Left renal cortex interstitium (tissue), 4 donors: ENCODE measurements around the gene NCKAP5. TPM values are rescaled to one million over a fixed set of nuclear protein-coding genes. Genes with fewer than 3 reads are reported as not detected.

Experiments used
- DNase-seq, 4 donors: peaks; one replicate each; pipeline ENCODE4 v3.0.0-alpha.2; 2013; ENCODE audit warnings: low read depth in 4 of 4, low spot score in 2 of 4, missing footprints in 1 of 4
- polyA plus RNA-seq, 4 donors: library from polyadenylated mRNA; unstranded; fragments of 120-200 nt; gene quantifications; one replicate each; pipeline ENCODE4 v1.2.1, GENCODE V29; 2013; ENCODE audit not compliant: insufficient read length in 4 of 4

Gene NCKAP5
- polyA plus RNA-seq, 4 donors: 5.9 to 8.1 (median 7.0) TPM

DNA sequence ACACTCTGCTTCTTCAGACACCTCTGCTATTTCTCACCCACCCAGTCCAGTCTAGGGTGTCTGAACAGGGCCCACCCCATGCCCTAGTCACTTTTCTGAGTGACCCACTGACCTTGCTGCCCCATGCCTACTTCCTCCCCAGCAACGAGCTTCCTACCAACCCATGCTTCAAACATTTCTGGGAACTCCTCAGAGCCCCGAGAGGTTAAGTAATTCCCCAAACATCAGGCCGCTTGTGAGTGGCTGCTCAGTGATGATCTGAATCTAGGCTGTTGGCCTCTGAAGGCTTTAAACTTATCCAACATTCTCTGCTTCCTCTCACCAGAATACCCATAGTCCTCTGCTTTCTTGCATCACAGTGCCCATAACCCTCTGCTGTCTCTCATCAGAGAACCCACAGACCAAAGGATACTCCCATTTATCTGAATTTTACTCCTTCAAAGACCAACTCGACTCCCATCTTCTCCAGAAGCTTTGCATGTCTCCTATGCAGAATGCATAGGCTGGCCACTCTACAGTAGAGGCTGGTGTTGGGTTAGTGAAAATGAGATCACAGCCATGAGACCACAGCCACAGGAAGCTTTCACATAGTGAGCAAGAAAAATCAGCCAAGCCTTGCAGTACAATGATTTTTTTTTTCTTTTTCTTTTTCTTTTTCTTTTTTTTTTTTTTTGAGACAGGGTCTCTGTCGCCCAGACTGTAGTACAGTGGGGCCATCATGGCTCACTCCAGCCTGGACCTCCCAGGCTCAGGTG lies 588.7 kb downstream of the NCKAP5 start:
- no peak for DNase-seq

DNA sequence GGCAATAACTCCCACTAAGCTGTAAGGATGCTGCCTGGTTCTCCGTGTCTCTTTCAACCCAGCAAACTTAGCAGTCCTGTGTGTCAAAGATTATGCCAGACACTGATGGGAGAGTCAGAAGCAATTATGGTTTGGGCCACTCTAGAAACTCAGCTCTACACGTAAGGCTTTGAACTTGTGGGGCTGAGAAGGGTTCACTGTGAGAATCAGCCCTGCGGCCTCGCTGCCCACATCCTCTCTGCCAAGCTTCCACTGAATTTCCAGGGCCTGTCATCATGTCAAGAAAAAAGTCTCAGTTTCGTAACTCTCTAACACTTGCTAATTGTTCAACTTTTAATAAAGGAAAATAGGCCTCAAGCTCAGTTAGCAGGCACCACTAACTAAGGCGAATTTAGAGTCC lies 589.4 kb downstream of the NCKAP5 start:
- no peak for DNase-seq

DNA sequence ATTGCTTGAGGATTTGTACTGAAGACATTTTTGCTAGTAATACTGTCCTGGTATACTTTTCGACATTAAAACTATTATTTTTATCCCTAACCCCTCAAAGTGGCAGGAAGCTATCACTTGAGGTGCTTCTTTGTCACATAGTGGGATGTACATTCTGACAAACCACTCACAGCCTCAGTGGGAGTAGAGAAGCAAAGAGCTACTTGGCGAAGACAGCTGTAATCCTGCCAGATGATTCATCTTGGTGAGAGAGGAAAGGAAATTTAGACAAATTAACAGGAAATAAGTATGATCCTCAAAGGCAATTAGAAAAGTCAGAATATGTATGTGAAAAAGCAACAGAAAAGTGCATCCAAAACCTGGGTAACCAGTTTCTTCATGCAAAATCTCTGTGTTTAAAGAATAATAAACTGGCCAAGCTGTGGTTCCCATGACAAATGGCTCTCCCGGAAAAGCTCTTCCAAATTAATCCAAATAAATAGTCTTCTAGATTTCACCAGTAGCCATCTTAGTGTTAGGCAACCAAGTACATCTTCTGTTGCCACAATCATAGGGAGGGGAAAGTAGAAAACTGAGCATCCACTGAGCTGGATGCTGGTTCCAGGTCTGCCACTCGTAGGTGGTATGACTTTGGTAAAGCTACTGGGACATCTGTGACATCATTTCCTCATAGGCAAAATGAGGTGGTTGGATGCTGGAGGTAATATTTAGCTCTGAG lies 590.3 kb downstream of the NCKAP5 start:
- DNase-seq: no peak

DNA sequence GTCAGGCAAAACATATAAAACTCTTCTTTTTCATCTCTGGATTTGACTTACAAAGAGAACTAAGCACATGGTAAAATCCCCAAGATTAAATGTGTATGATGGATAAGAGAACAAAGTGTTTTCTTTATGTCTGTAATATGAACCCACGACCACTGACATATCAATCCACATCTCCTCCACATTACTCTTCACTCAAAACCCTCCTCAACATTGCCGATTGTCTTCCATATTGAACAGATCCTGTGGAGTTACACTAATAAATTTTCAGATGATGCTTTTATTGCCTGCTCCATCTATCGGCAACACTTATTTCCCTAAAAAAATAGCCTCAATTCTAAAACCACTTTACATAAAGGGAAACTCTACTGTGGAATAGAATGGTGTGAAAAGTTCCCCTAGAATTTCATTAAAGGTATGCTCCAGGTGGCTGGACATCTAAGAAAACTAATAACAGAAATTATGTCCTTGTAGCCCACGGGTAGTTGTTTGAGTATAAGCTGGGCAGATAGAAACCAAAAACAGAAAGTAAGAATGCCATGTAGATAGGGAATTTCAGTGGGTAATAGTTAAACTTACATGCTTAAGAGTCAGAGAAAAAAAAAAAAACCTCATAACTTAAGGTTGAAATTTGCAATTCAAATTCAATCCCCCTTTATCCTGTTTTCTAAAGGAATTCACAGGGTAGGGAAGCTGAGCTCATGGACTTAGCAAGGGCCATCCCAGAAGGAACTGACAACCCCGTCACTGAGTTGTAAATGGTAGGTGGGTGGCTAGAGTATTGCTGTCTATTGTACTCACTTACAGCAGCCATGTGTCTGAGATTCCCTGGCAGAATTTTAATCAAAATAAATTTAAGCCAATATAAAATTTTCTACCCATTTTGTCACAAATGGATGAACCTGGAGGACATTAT lies 592.8 kb downstream of the NCKAP5 start:
- DNase-seq: no peak

DNA sequence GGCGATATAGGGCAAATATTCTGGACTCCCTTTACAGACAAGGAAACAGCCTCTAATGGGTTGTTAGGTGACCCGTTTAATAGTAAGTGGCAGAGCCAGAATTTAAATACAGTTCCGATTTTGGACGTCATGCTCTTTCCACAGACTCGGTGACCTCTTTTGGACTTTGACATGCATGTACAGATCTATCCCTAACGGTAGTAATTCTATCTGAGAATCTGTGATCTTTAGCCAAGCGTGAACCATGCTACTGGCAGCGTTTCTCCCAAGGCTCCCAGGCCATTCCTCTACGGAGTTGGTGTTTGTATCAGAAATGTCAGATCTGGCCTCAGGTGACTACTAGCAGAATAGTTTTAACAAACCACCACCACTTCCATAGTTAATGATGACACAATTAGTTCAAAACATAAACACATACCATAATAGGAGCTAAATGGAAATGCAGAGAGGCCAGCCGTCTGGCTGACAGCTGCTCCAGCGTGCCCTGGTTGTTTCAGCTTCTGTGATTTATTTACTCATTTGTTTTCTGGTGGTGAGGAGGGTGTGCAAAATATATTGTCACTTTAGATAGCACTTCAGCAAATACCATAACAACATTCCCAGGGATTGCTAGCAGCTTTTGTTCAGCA lies 593.7 kb downstream of the NCKAP5 start:
- no peak for DNase-seq

DNA sequence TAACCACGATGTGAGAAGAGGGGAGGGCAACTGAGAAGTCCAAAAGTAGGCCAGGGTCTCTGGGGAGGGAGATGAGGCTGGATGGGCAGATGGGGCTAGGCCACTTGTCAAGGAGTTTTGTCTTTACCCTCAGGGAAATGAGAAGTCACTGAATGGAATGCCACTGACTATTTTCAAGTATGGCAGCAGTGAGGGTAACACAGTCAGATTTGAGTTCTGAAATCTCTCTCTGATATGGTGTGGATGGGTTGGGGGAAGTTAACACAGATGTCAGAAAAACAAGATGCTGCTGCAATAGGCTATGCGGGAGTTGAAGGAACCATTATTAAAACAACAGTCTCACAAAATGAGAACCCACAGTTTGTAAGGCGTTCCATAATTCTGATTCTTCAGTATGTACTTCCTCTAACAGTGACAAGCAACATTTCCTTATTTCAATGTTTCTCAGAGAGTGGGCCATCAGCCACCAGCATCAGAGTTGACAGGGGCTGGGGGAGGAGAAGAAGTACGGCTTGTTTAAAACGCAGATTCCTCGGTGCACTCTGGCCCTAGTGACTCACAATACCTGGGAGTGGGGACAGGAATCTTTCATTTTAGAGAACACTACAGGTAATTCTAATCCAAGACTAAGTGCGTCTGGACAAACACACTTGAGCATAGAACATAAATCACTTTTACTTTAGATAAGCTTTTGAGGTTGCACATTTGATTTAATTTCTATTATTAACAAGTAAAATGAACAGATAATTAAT lies 596.8 kb downstream of the NCKAP5 start:
- DNase-seq: no peak

DNA sequence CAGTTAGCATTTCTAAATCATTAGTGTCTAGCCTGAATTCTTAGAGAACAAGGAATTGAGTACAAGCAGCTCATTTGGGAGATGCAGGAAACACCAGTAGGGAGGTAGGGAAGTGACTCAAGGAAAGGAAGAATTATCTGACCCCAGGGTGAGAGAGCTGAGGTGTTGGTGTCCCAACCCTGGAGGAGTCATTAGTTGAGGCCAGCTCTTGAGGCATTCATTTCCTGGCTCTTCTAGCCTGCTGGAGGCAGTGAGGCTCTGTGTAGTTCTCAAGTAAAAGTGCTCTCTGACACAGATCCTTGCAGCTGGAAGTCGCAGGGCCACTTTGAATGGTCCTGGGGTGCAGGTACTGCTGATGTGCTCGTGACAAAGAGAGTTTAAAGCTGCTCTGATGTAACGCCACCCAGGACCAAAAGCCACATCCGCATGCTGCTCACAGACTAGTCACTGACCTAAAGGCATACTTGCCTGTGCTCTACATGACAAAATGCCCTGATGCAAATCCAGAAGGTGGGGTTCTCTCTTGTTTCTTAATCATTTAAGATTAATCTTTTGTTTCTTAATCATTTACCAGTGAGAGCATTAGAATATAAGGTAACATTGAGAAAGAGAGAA lies 598.8 kb downstream of the NCKAP5 start:
- DNase-seq: no peak

DNA sequence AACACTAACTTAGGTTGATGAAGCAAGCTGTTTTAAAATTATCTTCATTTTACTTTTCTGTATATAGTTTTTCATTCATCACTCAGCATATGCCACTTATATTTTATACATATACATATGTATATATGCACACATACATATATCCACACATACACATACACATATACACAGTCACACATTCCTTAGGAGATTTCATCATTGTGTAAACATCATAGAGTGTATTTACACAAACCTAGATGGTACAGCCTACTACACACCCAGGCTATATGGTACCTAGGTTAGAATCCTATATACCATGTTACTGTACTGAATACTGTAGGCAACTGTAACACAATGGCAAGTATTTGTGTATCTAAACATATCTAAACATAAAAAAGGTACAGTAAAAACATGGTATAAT lies 602.8 kb downstream of the NCKAP5 start:
- no peak for DNase-seq

DNA sequence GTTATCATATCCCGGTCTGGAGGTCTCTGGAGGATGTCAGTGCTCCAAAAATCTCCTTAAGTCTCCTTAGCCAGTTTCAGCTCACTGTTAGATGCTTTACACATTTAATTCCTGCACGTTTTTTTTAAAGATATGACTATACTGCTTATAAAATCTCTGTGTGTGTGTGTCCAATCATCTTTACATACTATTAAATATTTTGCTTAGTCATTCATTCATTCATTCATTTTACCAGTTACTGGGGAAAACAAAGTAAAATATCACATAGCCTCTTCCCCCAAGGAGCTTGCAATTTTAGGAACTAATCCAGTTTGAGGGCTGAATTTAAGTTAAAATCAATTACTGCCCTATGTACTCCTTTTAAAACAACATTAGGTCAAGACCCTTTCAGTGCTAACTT lies 605.1 kb downstream of the NCKAP5 start:
- DNase-seq: no peak

DNA sequence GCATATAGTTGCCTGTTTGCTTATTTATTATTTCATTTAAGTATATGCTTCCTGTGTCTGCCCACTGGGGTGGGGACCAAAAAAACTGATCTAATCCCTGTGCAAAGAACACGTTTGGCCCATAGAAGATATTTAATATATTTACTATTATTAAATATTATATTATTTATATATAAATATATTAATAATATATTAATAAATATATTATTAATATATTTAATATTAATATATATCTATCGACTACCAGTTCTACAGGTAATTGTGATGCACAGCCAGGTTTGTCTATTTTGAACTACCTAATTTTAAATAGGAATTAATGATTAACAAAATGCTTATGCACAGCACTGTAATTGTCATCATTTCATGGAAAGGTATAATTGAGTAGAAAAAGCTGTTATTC lies 609.4 kb downstream of the NCKAP5 start:
- no peak for DNase-seq

DNA sequence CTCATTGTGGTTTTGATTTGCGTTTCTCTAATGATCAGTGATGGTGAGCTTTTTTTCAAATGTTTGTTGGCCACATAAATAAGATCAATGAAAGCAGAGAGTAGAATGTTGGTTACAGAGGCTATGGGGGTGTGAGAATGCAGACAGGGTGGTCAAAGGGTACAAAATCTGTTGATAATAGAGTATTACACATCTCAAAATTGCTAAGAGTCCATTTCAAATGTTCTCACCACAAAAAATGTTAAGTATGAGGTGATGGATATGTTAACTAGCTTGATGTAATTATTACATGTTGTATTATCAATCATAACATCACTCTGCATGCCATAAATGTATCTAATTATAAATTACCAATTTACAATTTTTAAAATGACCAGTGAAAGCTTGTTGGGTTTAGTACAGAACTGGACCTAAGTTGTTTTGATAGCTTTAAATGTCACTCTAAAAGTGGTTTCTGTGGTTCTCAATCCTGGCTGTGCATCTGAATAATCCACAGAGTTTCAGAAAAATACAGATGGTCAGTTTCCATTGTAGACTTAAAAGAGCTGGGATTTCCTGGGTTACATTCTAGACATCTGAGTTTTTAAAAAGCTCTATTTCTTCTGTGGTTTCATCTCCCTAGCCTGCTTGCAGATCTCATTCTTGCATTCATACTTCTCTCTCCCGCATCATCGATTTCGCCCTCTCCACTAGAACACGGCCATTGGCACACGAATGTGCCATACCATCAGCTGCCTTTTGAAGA lies 612.2 kb downstream of the NCKAP5 start:
- DNase-seq: no peak

DNA sequence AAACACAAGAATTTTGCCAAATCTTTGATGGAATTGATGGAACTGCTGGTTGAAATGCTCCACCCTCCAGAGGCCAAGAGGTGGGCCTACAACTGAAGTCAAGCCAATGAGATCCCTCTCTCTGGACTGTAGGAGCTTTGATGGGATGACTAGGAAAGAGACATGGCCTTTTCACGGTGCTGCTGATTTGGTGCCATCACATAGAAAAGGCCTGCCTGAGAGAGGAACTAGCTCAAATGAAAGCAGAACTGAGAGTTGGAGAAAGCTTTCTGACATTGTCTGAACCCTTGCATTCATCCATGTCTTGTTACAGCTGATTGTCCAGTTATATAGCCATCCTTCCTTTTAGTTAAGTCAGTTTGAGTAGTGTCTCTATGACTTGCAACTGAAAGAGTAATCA lies 614.5 kb downstream of the NCKAP5 start:
- no peak for DNase-seq

DNA sequence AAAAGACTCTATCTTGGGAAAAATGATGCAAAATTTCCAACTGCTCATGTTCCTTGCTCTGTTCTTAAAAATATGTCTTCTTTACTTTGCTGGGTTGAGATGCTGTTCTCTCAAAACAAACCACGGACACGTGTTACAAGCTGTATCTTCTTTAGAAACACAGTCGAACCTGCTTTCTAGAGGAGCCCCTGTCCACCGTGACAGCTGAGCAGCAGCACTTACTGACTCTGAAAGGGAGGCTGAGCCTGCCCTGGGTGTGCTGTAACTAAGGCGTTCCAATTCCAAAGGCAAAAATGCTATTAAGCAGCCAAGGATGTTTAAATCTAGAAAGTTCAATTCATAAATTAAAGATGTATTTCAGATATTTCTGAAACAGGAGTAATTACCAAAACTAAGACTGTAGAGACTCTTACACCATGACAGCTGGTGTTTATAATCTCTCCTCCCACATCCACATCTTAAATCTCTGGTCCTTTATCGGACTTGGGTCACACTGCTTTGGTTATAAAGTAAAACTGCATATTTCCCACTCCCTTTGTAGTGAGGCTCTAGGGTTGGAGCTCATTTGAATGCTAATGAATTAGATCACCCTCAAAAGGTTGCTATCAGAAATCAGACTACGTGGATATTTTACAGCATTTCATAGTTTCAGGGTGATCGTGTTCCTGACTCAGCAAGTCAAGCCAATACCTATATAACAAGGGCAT lies 617.1 kb downstream of the NCKAP5 start:
- no peak for DNase-seq

DNA sequence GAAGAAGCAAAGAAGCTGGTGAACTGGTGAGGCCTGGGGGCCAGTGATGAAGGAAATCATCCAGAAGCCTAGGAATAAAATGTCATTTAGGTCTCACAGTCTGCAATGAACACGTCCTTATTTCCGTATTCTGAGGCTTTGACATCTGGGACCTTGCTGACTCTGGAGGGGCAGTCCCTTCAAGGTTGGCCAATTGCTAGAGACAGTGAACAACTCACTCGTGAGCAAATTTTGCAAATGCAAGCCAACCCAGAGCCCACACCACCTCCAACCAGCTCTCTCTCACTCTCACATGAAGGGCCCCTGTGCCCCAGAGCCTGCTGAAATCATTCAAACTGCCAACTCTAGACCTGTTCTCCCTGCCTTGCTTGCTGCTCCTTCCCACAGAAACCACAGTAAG lies 619.2 kb downstream of the NCKAP5 start:
- no peak for DNase-seq

DNA sequence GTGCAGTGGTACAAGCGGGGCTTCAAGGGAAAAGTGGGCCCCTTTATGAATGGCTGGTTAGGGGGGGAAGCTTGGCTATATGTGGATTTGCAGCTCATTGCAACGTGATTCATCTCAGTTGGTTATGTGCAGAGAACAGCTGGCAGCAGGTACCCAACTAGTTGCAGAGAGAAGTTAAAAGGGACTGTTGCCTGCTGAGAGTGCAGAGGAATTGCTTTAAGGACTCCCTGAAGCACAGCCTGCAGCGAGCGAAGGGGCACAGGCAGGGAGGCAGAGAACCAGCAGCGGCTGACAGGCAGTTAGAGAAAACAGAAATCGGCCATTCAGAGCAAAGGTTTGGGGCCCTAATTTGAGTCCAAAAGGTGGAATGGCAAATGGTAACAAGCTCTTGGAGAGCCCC lies 620.1 kb downstream of the NCKAP5 start:
- no peak for DNase-seq

DNA sequence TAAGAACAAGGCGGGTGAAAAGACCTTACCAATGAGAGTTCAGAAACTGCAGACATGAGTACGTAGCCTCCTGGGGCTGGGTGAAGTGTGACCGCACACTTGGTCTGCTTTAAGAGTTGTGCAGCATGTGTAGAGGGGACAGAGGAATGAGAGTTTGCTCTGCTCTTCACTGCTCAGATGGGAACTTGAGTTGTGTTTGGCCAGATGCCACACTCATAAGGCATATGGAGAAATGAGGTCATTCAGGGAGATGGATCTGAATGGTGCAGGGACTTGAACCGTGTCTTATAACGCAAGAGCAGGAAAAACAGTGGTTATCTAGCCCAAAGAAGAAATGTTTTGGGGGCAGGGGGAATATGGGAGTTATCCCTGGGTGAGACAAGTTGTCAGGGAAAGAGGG lies 624.4 kb downstream of the NCKAP5 start:
- DNase-seq: no peak

DNA sequence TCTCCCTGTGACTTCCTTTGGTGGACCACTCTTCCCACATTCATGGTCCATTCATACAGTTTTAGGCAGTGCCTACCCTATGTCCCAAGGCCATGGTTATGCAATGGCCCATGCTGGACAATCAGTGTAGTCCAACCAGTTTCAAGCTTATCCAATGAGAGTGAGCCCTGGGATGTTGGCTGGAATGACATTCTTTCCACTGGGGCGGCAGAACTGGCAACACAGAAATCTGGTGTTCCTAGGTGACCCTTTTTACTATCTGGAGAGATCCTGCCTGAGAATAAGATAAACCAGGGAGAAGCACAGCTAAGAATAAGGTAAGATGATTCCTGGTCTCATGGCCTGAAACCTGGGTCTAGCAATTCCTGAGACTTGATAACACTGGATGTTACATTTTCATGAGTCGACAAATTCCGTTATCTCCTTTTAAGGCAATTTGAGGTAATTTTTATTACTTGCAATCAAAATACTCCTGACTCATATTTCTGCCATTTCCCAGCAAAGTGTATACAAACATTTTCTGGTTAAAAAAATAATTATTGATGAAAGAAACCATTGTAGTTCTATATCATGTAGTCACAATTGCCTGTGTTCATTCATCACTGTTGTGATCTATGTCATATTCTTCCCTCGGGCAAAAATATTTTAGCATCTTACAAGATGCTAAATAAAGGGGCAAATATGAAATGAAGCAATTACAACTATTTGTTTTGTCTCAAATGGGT lies 626.8 kb downstream of the NCKAP5 start:
- DNase-seq: no peak

DNA sequence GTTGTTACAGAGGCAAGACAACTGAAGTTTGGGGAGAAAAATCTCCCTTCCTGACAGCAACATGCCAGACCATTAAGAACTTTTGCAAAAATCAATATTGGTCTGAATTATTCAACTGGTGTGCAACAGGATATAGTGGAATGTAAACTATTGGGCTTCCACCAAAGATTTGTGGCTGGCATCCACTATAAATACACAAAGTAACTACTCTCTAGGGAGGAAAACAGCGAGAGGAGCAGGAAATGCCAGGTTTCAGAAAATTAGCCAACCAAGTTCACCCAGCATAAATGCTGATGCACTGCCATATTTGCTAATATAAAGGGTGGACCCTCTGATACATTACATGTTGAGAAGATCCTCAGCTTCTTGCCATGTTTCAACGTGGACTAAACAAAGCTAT lies 630.6 kb downstream of the NCKAP5 start:
- DNase-seq: no peak
